RWPE2 (cell line): ENCODE measurements around the gene OGDHL.

Experiments
- ATAC-seq: fragments of 200-7000 bp; cut with Tn5 transposase; 3 replicates; pipeline ENCODE4 v1.9.1; 2021; ENCODE audit warnings: low read depth
- DNase-seq: peaks from one replicate; pipeline ENCODE4 v3.0.0-alpha.2; 2020; ENCODE audit warnings: low spot score
- H3K27ac ChIP-seq: fragments of 450-650 bp; 2 replicates; pipeline ENCODE4 v1.5.1; 2017; ENCODE audit warnings: mild to moderate bottlenecking; ENCODE audit not compliant: poor library complexity, severe bottlenecking
- H3K27me3 ChIP-seq: fragments of 250-450 bp; sonication (Bioruptor Pico); 2 replicates; pipeline ENCODE4 v1.5.1; 2021; ENCODE audit warnings: mild to moderate bottlenecking, moderate library complexity; ENCODE audit not compliant: insufficient read depth, poor library complexity, severe bottlenecking
- H3K36me3 ChIP-seq: fragments of 250-450 bp; sonication (Bioruptor Pico); 2 replicates; pipeline ENCODE4 v1.5.1; 2020; ENCODE audit warnings: low read depth, mild to moderate bottlenecking, moderate library complexity
- H3K4me1 ChIP-seq: fragments of 250-450 bp; sonication (Bioruptor Pico); 2 replicates; pipeline ENCODE4 v1.5.1; 2021; ENCODE audit warnings: mild to moderate bottlenecking, moderate library complexity; ENCODE audit not compliant: insufficient read depth, poor library complexity, severe bottlenecking
- H3K4me3 ChIP-seq: fragments of 250-450 bp; sonication (Bioruptor Pico); 2 replicates; pipeline ENCODE4 v1.5.1; 2021; ENCODE audit warnings: mild to moderate bottlenecking, moderate library complexity; ENCODE audit not compliant: severe bottlenecking
- H3K9me3 ChIP-seq: fragments of 250-450 bp; sonication (Bioruptor Pico); 2 replicates; pipeline ENCODE4 v1.5.1; 2021; ENCODE audit warnings: mild to moderate bottlenecking, moderate library complexity; ENCODE audit not compliant: severe bottlenecking
- CTCF ChIP-seq: fragments of 450-650 bp; IDR thresholded peaks from one replicate; pipeline ENCODE4 v1.5.1; 2017; ENCODE audit warnings: mild to moderate bottlenecking, moderate library complexity; ENCODE audit not compliant: poor library complexity, severe bottlenecking

OGDHL gene

DNA sequence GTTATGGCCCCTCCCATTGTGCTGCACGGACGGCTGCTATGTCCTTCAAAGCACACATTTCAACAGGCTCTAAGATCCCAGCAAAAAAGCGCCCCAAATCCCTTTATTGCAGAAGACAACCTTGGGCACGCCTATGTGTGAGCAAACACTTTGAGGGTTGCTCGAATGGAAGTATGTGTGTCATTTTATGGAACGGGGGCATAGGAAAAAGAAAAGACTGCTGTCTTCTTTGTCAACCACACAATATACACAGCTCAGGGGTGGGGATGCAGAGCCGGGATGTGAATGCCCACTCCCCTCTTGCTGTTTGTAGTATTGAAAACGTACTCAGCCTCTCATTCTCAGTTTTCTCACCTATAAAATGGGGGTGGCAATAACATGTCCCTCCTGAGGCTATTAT is 50.6 kb downstream of the OGDHL start:
- TF ChIP-seq CTCF: no peak
- H3K4me3 ChIP-seq: no peak overlapping the region
- H3K27ac ChIP-seq: no peak overlapping the region
- H3K27me3 ChIP-seq: no peaks in the 10 kb centered on the region
- H3K36me3 ChIP-seq: no peaks in the 10 kb centered on the region
- H3K9me3 ChIP-seq: no peaks in the 10 kb centered on the region
- DNase-seq (no peak), ATAC-seq (no peak)
- no peaks in the 10 kb centered on the region for H3K4me1 ChIP-seq

GRCh38 chr10:49710966-49711365 is 51.2 kb downstream of the OGDHL start:
- H3K4me1 ChIP-seq: no peaks in the 10 kb centered on the region
- ATAC-seq (no peak), DNase-seq (no peak)
- no peaks in the 10 kb centered on the region for H3K36me3 ChIP-seq
- no peak for TF ChIP-seq CTCF
- H3K4me3 ChIP-seq: no peak overlapping the region
- no peak overlapping the region for H3K27ac ChIP-seq
- no peaks in the 10 kb centered on the region for H3K27me3 ChIP-seq
- no peaks in the 10 kb centered on the region for H3K9me3 ChIP-seq

DNA sequence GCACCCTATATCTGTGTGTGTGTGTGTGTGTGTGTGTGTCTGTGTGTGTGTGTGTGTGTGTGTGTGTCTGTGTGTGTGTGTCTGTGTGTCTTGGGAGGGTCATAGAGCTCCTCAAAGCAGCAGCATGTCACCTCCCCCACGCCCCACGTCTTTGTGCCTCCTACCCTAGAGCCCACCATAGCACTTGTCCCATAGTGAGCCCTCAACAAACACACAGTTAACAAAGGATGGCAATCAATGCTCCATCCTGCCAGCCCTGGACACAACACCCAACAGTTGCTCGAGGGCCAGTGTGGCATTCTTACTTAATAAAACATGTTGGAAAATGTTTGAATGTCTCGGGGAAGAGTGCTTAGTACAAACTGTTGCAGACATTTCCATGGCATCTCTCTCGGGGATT is 52.2 kb downstream of the OGDHL start:
- no peak overlapping the region for H3K4me3 ChIP-seq
- no peaks in the 10 kb centered on the region for H3K36me3 ChIP-seq
- H3K4me1 ChIP-seq: no peaks in the 10 kb centered on the region
- no peak for TF ChIP-seq CTCF
- no peak overlapping the region for H3K27ac ChIP-seq
- ATAC-seq (no peak), DNase-seq (no peak)
- no peaks in the 10 kb centered on the region for H3K9me3 ChIP-seq
- no peaks in the 10 kb centered on the region for H3K27me3 ChIP-seq

DNA sequence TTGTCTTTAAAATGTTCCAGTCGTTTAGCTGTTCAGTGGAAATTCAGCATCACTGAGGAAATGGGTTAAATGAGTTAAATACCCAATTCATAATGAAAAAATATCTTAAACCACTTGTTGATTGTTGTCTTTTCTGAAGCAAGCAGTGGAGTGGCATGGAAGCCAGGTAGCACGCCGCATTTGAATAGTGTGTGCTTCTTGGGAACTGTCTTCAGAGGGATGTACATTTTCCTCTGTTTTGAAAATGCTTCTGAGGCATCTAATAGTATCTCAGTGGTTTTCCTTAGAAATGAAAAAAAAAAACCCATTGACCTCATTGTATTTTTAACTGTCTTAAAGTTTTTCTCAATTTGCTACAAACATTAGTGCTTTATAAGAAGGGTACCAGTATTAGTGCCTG is 54.5 kb downstream of the OGDHL start:
- no peak for TF ChIP-seq CTCF

GRCh38 chr10:49700997-49701396 is 61.1 kb downstream of the OGDHL start:
- DNase-seq: no peak
- Histone ChIP-seq H3K27ac (no peak overlapping the region), H3K4me3 (no peak overlapping the region), H3K9me3 (no peaks in the 10 kb centered on the region), H3K4me1 (no peaks in the 10 kb centered on the region), H3K36me3 (no peaks in the 10 kb centered on the region), H3K27me3 (peaks cover 14% of the 10 kb centered on the region)
- no peak for TF ChIP-seq CTCF
- no peak for ATAC-seq

More for the DNA sequence above, 54.5 kb downstream of the OGDHL start:
- Histone ChIP-seq H3K4me3 (no peak overlapping the region), H3K4me1 (no peaks in the 10 kb centered on the region), H3K9me3 (no peaks in the 10 kb centered on the region), H3K27ac (no peak overlapping the region), H3K27me3 (peaks cover 14% of the 10 kb centered on the region), H3K36me3 (no peaks in the 10 kb centered on the region)
- DNase-seq (no peak), ATAC-seq (no peak)
